ENCODE results near the gene CYP27B1. TPM values are rescaled to one million over a fixed set of nuclear protein-coding genes. Genes with fewer than 3 reads are reported as not detected.

The CYP27B1 gene, protein sequence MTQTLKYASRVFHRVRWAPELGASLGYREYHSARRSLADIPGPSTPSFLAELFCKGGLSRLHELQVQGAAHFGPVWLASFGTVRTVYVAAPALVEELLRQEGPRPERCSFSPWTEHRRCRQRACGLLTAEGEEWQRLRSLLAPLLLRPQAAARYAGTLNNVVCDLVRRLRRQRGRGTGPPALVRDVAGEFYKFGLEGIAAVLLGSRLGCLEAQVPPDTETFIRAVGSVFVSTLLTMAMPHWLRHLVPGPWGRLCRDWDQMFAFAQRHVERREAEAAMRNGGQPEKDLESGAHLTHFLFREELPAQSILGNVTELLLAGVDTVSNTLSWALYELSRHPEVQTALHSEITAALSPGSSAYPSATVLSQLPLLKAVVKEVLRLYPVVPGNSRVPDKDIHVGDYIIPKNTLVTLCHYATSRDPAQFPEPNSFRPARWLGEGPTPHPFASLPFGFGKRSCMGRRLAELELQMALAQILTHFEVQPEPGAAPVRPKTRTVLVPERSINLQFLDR
- total RNA-seq = 0.39 and 1.1 TPM in 2 replicates

DNA sequence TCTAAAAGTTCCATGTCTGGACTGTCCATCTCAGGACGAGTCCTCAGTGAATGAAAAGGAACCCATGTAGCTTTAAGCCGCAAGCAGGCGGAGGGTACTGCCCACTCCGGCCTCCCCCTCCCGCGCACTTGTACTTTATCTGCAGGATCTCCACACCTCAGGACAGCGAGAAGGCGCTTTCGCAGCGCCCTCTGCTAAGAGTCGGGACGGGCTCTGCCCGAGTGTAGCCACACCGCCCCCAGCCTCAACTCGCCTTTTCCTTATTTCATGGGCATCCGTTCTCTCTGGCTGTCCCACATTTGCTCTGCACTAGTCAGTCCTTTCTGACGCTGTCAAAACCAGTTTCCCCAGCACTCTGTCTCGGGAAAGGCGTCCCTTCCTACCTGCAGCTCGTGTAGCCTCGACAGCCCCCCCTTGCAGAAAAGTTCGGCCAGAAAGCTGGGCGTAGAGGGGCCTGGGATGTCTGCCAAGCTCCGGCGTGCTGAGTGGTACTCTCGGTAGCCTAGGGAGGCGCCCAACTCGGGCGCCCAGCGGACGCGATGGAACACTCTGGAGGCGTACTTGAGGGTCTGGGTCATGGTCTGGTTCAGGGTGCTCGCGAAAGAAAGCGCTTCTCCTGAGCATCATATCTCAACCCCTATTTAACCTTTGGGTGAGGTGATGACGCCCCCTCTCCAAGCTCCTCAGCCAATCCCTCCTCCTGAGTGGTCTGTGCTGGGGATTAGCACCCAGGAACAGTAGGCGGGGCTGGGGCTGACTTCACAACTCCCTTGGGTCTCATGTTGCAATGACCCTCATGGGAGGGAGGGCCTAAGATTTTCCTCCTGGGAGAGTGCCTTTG lies at the start of gene CYP27B1:
Gene CYP27B1 (minus strand): TSS at position 615 of the 841 bp plus-strand sequence. CDS start 37 bp downstream, at position 578.

DNA sequence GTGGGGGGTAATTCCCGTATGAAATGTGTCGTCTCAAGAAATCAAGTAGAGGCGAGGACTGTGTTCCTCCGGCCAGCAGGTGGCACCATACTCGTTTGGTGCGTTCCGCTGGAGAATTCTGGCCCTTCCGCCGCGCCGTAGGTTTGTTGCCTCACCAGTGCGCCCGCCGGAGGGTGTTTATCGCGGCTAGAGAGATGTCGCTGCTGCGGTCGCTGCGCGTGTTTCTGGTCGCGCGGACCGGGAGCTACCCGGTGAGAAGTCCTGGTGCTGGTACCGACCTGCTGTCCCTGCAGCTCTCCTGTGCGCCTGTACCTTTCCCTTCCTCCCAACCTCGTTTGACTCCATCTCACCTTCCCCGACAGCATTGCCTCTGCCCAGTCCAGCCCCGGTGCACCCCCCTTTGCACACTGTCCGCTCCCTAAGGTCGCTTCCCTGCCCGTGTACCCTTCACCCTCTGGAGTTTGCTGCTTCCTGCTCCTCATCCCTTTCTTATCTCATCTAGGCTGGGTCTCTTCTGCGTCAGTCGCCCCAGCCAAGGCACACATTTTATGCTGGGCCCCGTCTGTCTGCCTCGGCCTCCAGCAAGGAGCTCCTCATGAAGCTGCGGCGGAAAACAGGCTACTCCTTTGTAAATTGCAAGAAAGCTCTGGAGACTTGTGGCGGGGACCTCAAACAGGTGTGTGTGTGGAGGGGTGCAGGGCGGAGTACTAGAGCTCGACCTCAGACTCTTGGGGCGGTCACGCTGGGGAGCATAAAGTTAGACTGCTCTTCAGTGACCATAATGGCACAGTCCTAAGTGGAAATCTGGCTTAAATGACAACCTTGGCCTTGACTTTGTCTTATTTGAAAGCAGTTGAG lies 16.0 kb upstream of the CYP27B1 start, which contains the start of gene TSFM:
Gene TSFM (plus strand): TSS at position 180 of the 858 bp plus-strand sequence. CDS start 15 bp downstream, at position 195.

DNA sequence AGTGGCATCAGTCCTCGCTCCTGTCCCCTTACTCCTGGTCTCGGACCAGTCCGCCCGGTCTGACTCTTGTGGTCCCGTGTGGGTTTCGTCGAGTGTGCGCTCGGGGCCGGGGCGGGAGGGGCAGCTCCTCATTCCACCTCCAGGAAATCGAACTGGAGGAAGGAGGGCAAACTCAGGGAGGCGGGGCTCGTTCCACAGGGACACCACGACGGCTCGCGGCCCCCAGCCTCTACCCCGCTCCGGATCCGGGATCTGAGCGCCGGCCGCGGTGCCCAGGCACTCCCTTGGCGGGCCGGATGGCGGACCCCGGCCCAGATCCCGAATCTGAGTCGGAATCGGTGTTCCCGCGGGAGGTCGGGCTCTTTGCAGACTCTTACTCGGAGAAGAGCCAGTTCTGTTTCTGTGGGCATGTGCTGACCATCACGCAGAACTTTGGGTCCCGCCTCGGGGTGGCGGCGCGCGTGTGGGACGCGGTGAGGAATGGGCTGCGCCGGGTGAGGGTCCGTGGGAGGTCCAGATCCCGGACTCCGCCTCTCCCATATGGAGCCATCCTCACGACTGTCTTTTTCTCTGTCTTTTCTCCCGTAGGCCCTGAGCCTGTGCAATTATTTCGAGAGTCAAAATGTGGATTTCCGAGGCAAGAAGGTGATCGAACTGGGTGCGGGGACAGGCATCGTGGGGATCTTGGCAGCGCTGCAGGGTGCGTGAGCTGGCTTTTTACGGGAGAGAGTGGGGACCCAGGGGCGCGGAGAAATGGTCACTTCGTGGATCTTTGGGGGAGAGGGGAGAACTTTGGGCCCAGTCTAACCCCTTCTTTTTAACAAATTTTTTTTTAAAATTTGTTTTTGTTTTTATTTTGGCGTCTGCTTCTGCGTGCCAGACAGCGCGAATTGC lies 5.8 kb upstream of the CYP27B1 start, which contains the start of gene EEF1AKMT3:
Gene EEF1AKMT3 (plus strand): TSS at position 186 of the 894 bp plus-strand sequence. CDS start 111 bp downstream, at position 297.

DNA sequence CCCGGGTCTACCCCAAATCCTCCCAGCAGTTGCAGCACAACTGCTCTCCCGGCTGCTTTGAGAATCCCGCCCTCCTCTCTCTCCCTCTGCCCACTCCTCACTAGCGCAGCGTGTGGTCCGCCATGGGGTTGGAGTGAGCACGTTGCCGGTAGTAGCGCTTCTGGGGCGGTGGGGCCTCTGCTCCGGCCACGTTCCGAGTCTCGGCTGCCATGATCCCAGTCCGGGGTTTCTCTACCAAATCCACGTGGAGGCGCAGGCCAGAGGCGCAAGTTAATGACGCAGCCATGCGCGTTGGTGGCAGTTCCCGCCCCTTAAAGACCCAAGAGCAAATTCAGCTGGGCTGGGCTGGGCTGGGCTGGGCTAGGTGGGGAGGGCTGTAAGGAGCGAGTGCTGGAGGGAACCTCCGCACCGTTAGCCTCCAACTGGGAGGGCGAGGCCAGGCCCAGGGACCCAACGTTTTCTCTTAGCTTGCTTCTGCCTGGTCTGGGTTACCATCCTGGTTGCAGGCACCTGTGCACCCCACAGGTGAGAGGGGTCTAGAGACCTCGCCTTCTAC lies 5.1 kb upstream of the CYP27B1 start, which contains the start of gene METTL1:
Gene METTL1 (minus strand): TSS at position 233 of the 556 bp plus-strand sequence. CDS start 22 bp downstream, at position 211.

DNA sequence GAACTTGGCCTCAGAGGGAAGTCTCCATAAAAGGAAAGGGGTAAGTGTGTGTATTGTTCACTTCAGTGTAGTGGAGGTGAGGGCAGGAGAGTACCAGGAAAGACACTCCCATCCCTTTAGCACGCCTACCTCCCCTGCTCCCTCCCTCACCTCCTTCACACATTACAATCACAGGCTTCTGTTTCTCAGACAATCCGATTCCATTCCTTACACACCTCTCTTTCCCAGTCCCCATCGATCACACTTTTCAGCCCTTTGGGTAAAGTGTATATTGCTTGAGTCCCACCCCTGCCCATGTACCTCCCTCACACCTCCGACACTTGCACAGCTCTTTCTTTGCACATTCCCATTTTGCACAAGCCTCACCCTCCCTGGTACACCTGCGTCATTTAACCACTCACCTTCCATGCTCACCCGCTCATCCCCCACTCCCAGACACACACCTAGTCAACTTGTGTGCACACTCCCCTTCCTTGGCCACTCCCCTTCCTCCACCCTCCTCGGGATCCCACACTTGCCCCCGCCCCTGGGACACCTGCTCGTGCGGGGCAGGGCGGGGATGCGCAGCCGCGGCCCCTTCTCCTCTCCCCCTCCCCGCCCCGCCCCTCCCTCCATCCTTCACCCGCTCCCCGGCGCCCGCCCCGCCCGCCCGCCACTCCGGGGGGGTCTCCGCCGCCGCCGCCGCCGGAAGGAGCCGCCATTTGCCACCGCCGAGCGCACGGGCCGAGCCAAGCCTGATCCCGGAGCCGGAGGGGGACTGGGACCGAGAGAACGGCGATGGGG lies 12.3 kb downstream of the CYP27B1 start, which contains the start of gene MARCHF9:
Gene MARCHF9 (plus strand): TSS at position 693 of the 783 bp plus-strand sequence. CDS start 426 bp downstream, outside the sequence.

DNA sequence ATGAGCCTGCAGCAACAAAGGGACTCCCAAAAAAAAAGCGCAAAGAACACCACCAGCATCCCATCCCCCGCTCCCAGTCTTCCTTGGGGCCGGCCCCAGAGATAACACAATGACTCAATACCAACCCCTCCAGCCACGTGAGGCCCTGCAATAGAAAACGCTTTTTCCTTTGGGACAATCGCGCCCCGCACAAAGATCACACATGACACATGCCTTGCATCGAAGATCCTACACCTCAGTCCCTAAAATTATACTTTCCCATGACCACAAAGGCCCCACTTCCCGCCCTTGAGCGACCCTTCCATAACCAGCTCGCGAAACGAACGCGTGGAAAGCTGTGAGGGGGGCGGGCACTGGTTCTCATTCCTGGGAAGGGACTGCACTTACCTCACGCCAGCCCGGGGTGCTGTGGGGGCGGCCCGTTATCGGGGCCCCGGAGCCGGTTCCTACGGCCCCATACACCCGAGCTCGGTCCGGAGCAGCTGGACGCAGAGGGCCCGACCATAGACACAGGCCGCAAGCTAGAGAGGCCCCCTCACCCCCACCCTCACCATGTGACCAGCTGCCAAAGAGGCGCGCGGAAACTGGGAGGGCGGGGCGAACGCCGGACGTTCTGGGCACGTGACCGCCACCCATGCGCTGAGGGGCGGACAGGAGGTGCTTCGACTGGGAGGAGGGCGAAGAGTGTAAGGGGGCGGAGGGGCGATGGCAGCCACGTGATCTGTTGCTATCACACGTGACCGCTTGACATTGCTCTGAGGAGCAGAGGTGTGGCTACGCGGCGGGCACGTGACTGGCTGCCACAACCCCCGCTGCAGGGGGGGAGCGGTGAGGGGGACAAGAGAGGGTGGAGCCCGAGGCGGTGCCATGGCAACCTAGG lies 14.8 kb downstream of the CYP27B1 start, which contains the start of gene CDK4:
Gene CDK4 (minus strand): TSS at position 523 of the 880 bp plus-strand sequence. CDS start 593 bp downstream, outside the sequence.

DNA sequence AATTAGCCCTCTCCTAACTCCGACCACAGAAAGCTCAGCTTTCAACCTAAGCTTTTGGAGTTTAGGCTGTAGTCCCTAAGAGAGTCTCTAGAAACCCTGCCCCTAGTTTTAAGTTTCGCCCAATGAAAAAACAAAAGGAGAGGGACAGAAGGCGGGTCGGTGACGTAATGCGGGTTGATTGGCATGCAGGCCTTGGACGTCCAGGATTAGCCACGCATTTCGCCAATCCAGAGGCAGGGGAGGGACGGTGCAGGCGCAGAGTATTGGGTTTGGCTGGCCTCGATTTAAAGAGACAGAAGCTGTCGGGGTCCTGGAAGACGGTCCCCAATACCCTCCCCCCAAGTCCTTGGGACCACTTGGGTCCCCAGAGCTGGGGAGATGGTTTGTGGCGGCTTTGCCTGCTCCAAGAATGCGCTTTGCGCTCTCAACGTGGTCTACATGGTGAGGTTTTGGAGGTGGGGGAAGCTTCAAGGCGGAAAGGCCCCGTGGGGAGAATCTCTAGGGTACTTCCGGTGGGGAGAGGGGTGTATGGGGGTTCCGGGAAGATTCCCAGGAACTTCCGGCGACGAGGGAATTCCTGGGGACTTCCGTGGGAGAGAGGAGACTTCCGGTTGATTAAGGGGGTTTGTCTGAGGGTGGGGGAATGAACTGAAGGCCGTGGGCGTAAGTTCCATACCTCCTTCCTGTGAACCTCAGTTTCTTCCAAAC lies 21.9 kb downstream of the CYP27B1 start, which contains the start of gene TSPAN31:
Gene TSPAN31 (plus strand): TSS at position 263 of the 708 bp plus-strand sequence. CDS start 116 bp downstream, at position 379.

DNA sequence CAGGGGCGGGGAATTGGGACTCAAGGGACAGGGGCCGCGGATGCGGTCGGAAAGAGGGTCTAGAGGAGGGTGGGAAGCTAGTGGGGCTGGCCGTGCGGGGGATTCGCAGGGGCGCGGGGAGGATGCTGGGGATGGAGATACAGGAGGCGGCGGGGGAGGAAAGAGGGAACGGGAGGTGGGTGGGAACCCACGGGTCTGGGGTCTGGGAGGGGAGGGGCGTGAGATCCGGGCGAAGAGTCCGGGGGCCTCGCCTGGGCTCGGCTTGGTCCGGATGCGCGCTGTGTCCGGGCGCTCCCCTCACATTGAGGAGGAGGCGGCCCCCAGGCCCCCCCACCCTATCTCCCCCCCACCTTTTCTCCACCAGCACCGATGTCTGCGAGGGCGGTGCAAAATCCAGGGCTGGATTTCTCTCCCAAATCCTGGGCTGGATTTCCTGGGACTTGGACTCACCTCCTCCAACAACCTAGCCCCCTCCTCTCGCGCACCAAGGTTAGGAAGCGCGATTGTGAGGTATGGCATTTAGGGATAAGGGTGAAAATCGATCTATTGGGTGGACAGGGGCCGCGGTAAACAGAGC lies 28.1 kb downstream of the CYP27B1 start, which contains the start of gene AGAP2:
Gene AGAP2 (minus strand): TSS at position 82 of the 577 bp plus-strand sequence. CDS start 496 bp downstream, outside the sequence.

Small RNA genes lying within 50 kb of the gene (small RNA-seq; reads per million reads assigned to genes)
- not detected for gene RNU6-1083P

Other genes with a start within 250 kb of the CYP27B1 start
- 16.6 and 19.1 TPM in 2 replicates for gene DDIT3, start 246.6 kb downstream of the CYP27B1 start, total RNA-seq
- 2.9 and 5.7 TPM in 2 replicates for gene MBD6, start 244.3 kb downstream of the CYP27B1 start, total RNA-seq
- 89.3 and 95.6 TPM in 2 replicates for gene DCTN2, start 219.9 kb downstream of the CYP27B1 start, total RNA-seq
- under 0.01 and 0.20 TPM in 2 replicates for gene KIF5A, start 217.0 kb downstream of the CYP27B1 start, total RNA-seq
- gene PIP4K2C, start 175.9 kb downstream of the CYP27B1 start, total RNA-seq = 1.8 and 2.6 TPM in 2 replicates
- gene DTX3, start 162.3 kb downstream of the CYP27B1 start, total RNA-seq = 0.78 and 3.7 TPM in 2 replicates
- 0.98 and 4.0 TPM in 2 replicates for gene ARHGEF25, start 155.6 kb downstream of the CYP27B1 start, total RNA-seq
- under 0.01 and 0.20 TPM in 2 replicates for gene B4GALNT1, start 133.9 kb downstream of the CYP27B1 start, total RNA-seq
- gene OS9, start 72.9 kb downstream of the CYP27B1 start, total RNA-seq = 80.9 and 99.9 TPM in 2 replicates
- gene AGAP2, start 28.3 kb downstream of the CYP27B1 start, total RNA-seq = under 0.01 and 0.39 TPM in 2 replicates
- gene TSPAN31, start 22.0 kb downstream of the CYP27B1 start, total RNA-seq = 23.3 and 28.3 TPM in 2 replicates
- gene CDK4, start 14.8 kb downstream of the CYP27B1 start, total RNA-seq = 238 and 247 TPM in 2 replicates
- gene MARCHF9, start 12.0 kb downstream of the CYP27B1 start, total RNA-seq = 1.2 and 1.8 TPM in 2 replicates
- gene METTL1, start 5.0 kb upstream of the CYP27B1 start, total RNA-seq = 8.1 and 8.2 TPM in 2 replicates
- 6.6 and 9.4 TPM in 2 replicates for gene EEF1AKMT3, start 5.5 kb upstream of the CYP27B1 start, total RNA-seq
- gene TSFM, start 15.7 kb upstream of the CYP27B1 start, total RNA-seq = 16.6 and 27.2 TPM in 2 replicates
- gene AVIL, start 51.7 kb upstream of the CYP27B1 start, total RNA-seq = 1.8 and 3.7 TPM in 2 replicates
- gene CTDSP2, start 79.7 kb upstream of the CYP27B1 start, total RNA-seq = 62.6 and 79.7 TPM in 2 replicates
- gene ATP23, start 174.5 kb upstream of the CYP27B1 start, total RNA-seq = 5.3 and 10.3 TPM in 2 replicates